Glomerular visceral epithelial cell (primary cell): ENCODE measurements around the gene UTP20.

Experiments
- DNase-seq: peaks from one replicate; pipeline ENCODE4 v3.0.0-alpha.2; 2016; ENCODE audit errors: extremely low spot score

Gene UTP20

DNA sequence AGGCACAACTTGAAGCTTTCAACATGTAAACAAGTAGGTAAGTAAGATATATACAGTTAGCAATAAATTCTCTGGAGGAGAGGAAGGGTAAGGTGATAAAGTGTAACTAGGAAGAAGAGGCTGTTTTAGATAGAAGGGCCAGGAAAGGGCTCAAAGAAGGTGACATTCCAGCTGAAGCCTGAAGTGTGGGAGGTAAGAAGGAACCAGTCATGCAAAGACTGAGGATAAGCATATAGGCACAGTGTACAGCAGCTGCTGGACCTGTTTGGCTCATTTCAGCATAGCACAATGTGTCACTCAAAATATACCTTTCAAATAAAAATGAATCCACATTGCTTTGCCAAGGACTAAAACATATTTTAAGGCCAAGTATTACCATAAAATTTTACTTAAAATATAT lies 156.2 kb downstream of the UTP20 start:
- no peak for DNase-seq
